Lung (tissue), 12 donors: ENCODE results near the gene TLE6. TPM values are rescaled to one million over a fixed set of nuclear protein-coding genes. Genes with fewer than 3 reads are reported as not detected.
"Not testable (repeated sequence)": the region's sequence is repeated elsewhere in the genome, so short reads cannot be mapped to it uniquely, and the experiment has no call there.

Source experiments
- ATAC-seq: fragments of 200-7000 bp; cut with Tn5 transposase; one replicate; pipeline ENCODE4 v1.9.1; 2020; ENCODE audit warnings: moderate number of reproducible peaks; ENCODE audit not compliant: insufficient read depth, low FRiP score
- DNase-seq, 3 donors: peaks; one replicate each; pipeline ENCODE4 v3.0.0-alpha.2; 2013 to 2017
- H3K27ac ChIP-seq, 2 donors: one replicate each; pipeline ENCODE4 v1.5.1; 2013; ENCODE audit warnings: mild to moderate bottlenecking in 2 of 2, moderate library complexity in 2 of 2, control low read depth in 1 of 2, inconsistent platforms in 1 of 2, low read depth in 1 of 2, low read length in 1 of 2
- H3K27me3 ChIP-seq, 3 donors: one replicate each; pipeline ENCODE4 v1.5.1; 2013; ENCODE audit warnings: low read length in 2 of 3; ENCODE audit not compliant: control insufficient read depth in 3 of 3, insufficient read depth in 3 of 3
- H3K36me3 ChIP-seq, 4 donors: one replicate each; pipeline ENCODE4 v1.5.1; 2013; ENCODE audit warnings: low read length in 4 of 4, mild to moderate bottlenecking in 1 of 4, moderate library complexity in 1 of 4; ENCODE audit not compliant: control insufficient read depth in 4 of 4, insufficient read depth in 4 of 4
- H3K4me1 ChIP-seq, 5 donors: one replicate each; pipeline ENCODE4 v1.5.1; 2013; ENCODE audit warnings: low read length in 5 of 5, mild to moderate bottlenecking in 2 of 5, moderate library complexity in 1 of 5; ENCODE audit not compliant: control insufficient read depth in 5 of 5, insufficient read depth in 5 of 5
- H3K4me3 ChIP-seq: one replicate; pipeline ENCODE4 v1.5.1; 2013; ENCODE audit warnings: mild to moderate bottlenecking, control low read depth, moderate library complexity
- H3K9ac ChIP-seq, 2 donors: one replicate each; pipeline ENCODE4 v1.5.1; 2013; ENCODE audit warnings: low read length in 2 of 2, control low read depth in 1 of 2; ENCODE audit not compliant: insufficient read depth in 1 of 2
- H3K9me3 ChIP-seq, 4 donors: one replicate each; pipeline ENCODE4 v1.5.1; 2013; ENCODE audit warnings: low read length in 3 of 4, mild to moderate bottlenecking in 1 of 4, moderate library complexity in 1 of 4; ENCODE audit not compliant: control insufficient read depth in 4 of 4, insufficient read depth in 3 of 4
- CTCF ChIP-seq: IDR thresholded peaks from 2 replicates; pipeline ENCODE4 v1.5.1; 2012; ENCODE audit warnings: mild to moderate bottlenecking; ENCODE audit errors: control extremely low read depth, extremely low read depth
- whole genome bisulfite sequencing, 2 donors: extraction: QIAGEN DNeasy Blood & Tissue Kit; methylation state at CpG; one replicate each; pipeline ENCODE4 v1.1.7; 2013; 5-methylcytosine and 5-hydroxymethylcytosine counted together
- polyA plus RNA-seq, 2 donors: library from polyadenylated mRNA; stranded (reverse); fragments of 200-250 nt; gene quantifications; one replicate each; pipeline ENCODE4 v1.2.1, GENCODE V29; 2013
- total RNA-seq, 2 donors: library from RNA; depleted of rRNA in 1 of 2; stranded (reverse); fragments of >200 nt in 1 of 2; gene quantifications; one replicate each; pipeline ENCODE4 v1.2.1, GENCODE V29; 2014 to 2021
- donor health status: control.
- donor health status: control.
- donor health status: Bipolar disorder and iron deficiency.
- donor health status: healthy.
- donor health status: DM: yes; HTN: yes; CAD: no.

TLE6 gene
- total and polyA plus RNA-seq, 4 donors: 6.1 to 8.8 (median 7.2) TPM

GRCh38 chr19:2989236-2989946, 12.0 kb downstream of the TLE6 start:
- Histone ChIP-seq H3K9me3 (no peaks in the 10 kb centered on the region), H3K4me3 (no peak overlapping the region), H3K9ac (no peak overlapping the region), H3K4me1 (peaks cover 0 to 17% (median 7%) of the 10 kb centered on the region in 5 donors), H3K27me3 (no peaks in the 10 kb centered on the region), H3K27ac (no peak overlapping the region), H3K36me3 (no peaks in the 10 kb centered on the region)
- DNase-seq (no peak), ATAC-seq (no peak)
- no peak for TF ChIP-seq CTCF
- 94 to 96% methylated on average over 11 to 15 of the region's 15 CpGs for WGBS, 2 donors

- H3K9ac ChIP-seq, H3K4me3 ChIP-seq, H3K27me3 ChIP-seq, ATAC-seq, H3K9me3 ChIP-seq, H3K27ac ChIP-seq, H3K4me1 ChIP-seq, DNase-seq, H3K36me3 ChIP-seq: not testable (repeated sequence)
- WGBS, 2 donors: 92 to 94% methylated on average over 11 of the region's 11 CpGs
Observed at GRCh38 chr19:2992333-2992732, 15.0 kb downstream of the TLE6 start.

GRCh38 chr19:2992958-2993357, 15.6 kb downstream of the TLE6 start:
- WGBS, 2 donors: 75 to 87% methylated on average over 14 of the region's 14 CpGs
- Histone ChIP-seq H3K36me3 (peaks cover 0 to 8% (median 2%) of the 10 kb centered on the region in 4 donors), H3K27me3 (no peaks in the 10 kb centered on the region), H3K27ac (no peak overlapping the region), H3K4me1 (peaks cover 0 to 2% (median 0%) of the 10 kb centered on the region in 5 donors), H3K9me3 (no peaks in the 10 kb centered on the region), H3K4me3 (no peak overlapping the region), H3K9ac (no peak overlapping the region)
- TF ChIP-seq CTCF: no peak
- DNase-seq (no peak), ATAC-seq (no peak)

GRCh38 chr19:2993579-2993978, 16.2 kb downstream of the TLE6 start:
- H3K9ac ChIP-seq: no peak overlapping the region
- H3K9me3 ChIP-seq: no peaks in the 10 kb centered on the region
- peaks cover 0 to 9% (median 3%) of the 10 kb centered on the region in 4 donors for H3K36me3 ChIP-seq
- H3K4me3 ChIP-seq: no peak overlapping the region
- DNase-seq: no peak
- H3K27me3 ChIP-seq: no peaks in the 10 kb centered on the region
- no peaks in the 10 kb centered on the region for H3K4me1 ChIP-seq
- no peak for ATAC-seq
- TF ChIP-seq CTCF: no peak
- WGBS, 2 donors: 69 to 71% methylated on average over 9 of the region's 9 CpGs
- no peak overlapping the region for H3K27ac ChIP-seq
